H1 (cell line): ENCODE results near the gene RIN1.

ENCODE experiments used
- BRCA1 ChIP-seq: IDR thresholded peaks from 2 replicates; pipeline ENCODE4 v1.6.1; 2012; ENCODE audit warnings: low read depth, low read length, improper control_type of control experiment
- EP300 ChIP-seq, 2 experiments: IDR thresholded peaks; 1 replicate in 1 of 2; 2 replicates in 1 of 2; pipeline ENCODE4 v1.6.1; 2011 to 2012; ENCODE audit warnings: low read depth in 2 of 2, low read length in 2 of 2, mild to moderate bottlenecking in 2 of 2, borderline replicate concordance in 1 of 2, inconsistent platforms in 1 of 2, moderate library complexity in 1 of 2
- JUN ChIP-seq: IDR thresholded peaks from 2 replicates; pipeline ENCODE4 v1.6.1; 2011; ENCODE audit warnings: low read depth, mild to moderate bottlenecking, improper control_type of control experiment, low read length
- RAD21 ChIP-seq, 2 experiments: IDR thresholded peaks in 1 of 2; conservative IDR thresholded peaks in 1 of 2; 2 replicates each; pipeline ENCODE4 v1.6.1; 2011; ENCODE audit warnings: low read depth in 2 of 2, low read length in 2 of 2, improper control_type of control experiment in 1 of 2, inconsistent platforms in 1 of 2, mild to moderate bottlenecking in 1 of 2, moderate library complexity in 1 of 2
- SP1 ChIP-seq: IDR thresholded peaks from 2 replicates; pipeline ENCODE4 v1.6.1; 2011; ENCODE audit warnings: low read depth, low read length
- YY1 ChIP-seq: IDR thresholded peaks from 2 replicates; pipeline ENCODE4 v1.6.1; 2011; ENCODE audit warnings: low read depth, mild to moderate bottlenecking, low read length
- TF ChIP-seq, protein P1 (sequence below), 3 experiments: IDR thresholded peaks; 1 replicate in 2 of 3; 2 replicates in 1 of 3; pipeline versions ENCODE4 v1.5.1 to v1.6.1; 2011; ENCODE audit warnings: low read length in 3 of 3, mild to moderate bottlenecking in 3 of 3, inconsistent platforms in 2 of 3, low read depth in 1 of 3, moderate library complexity in 1 of 3; ENCODE audit not compliant: insufficient read depth in 1 of 3; ENCODE audit errors: control extremely low read depth in 1 of 3

DNA sequence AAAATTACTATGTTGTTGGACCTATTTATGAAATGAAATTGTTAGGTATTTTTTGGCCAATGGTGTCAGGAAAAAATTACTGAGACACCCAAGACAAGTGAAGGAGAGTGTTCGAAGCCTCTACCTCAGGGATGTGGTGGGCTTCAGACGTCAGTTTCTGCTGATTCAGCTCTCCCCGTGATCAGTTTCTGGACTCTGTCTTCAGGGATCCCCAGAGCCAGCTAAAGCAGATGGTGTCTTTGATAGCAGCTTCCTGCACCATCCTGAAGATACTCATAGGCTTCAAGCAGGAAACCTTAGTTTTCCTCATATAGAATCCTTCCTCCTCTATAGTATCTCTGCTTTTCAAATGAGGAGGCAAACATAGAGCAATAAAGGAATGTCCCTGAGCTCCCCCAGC lies 26.8 kb downstream of the RIN1 start:
- TF ChIP-seq BRCA1 (no peak), JUN (no peak), SP1 (no peak), YY1 (no peak), RAD21 (IDR thresholded peaks at IDR 0.05 in 1 of 2, conservative IDR thresholded peaks at IDR 0.05 in 1 of 2; ENCODE audit: low read depth in 2 of 2, low read length in 2 of 2) (no peak), EP300 (IDR thresholded peaks at IDR 0.05; ENCODE audit: borderline replicate concordance in 1 of 2, low read depth in 2 of 2, low read length in 2 of 2) (no peak)
- TF ChIP-seq, protein P1, sequence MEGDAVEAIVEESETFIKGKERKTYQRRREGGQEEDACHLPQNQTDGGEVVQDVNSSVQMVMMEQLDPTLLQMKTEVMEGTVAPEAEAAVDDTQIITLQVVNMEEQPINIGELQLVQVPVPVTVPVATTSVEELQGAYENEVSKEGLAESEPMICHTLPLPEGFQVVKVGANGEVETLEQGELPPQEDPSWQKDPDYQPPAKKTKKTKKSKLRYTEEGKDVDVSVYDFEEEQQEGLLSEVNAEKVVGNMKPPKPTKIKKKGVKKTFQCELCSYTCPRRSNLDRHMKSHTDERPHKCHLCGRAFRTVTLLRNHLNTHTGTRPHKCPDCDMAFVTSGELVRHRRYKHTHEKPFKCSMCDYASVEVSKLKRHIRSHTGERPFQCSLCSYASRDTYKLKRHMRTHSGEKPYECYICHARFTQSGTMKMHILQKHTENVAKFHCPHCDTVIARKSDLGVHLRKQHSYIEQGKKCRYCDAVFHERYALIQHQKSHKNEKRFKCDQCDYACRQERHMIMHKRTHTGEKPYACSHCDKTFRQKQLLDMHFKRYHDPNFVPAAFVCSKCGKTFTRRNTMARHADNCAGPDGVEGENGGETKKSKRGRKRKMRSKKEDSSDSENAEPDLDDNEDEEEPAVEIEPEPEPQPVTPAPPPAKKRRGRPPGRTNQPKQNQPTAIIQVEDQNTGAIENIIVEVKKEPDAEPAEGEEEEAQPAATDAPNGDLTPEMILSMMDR (IDR thresholded peaks at IDR 0.05; ENCODE audit: control extremely low read depth in 1 of 3, insufficient read depth in 1 of 3, low read depth in 1 of 3, low read length in 3 of 3), result no peak
